Measurements from ENCODE around the gene KDM1A.
A peak's percentile ranks its signal among the peaks of the same experiment; 100 is the strongest.

Gene KDM1A

GRCh38 chr1:23018661-23019093 lies 591 bp upstream of the KDM1A start:
- TF ChIP-seq POLR2A (IDR thresholded peaks at IDR 0.05; ENCODE audit: extremely low read depth, insufficient read length) (no peak), MYC (IDR thresholded peaks at IDR 0.05; ENCODE audit: low read depth, low read length) (no peak), CTCF (IDR thresholded peaks at IDR 0.05; ENCODE audit: low read depth, low read length) (no peak), MAX (IDR thresholded peaks at IDR 0.05; ENCODE audit: low read depth, low read length) (no peak)
- no peak for DNase-seq (ENCODE audit: low read depth)
- peak overlapping the region; percentile 79 for H3K4me3 ChIP-seq (ENCODE audit: low read depth, low read length)

- peak overlapping the region; percentile 81 for H3K4me3 ChIP-seq (ENCODE audit: low read depth, low read length)
Observed at GRCh38 chr1:23019863-23020625, 776 bp downstream of the KDM1A start.

GRCh38 chr1:23020706-23021405 lies 1.6 kb downstream of the KDM1A start:
- H3K4me3 ChIP-seq (ENCODE audit: low read depth, low read length), result peak overlapping the region; percentile 81
- TF ChIP-seq MYC (IDR thresholded peaks at IDR 0.05; ENCODE audit: low read depth, low read length) (peak; percentile 46; the same call in 1 of the 2 replicates), POLR2A (IDR thresholded peaks at IDR 0.05; ENCODE audit: extremely low read depth, insufficient read length) (no peak), MAX (IDR thresholded peaks at IDR 0.05; ENCODE audit: low read depth, low read length) (peak; percentile 41; the same call in 1 of the 2 replicates), CTCF (IDR thresholded peaks at IDR 0.05; ENCODE audit: low read depth, low read length) (no peak)
- no peak for DNase-seq (ENCODE audit: low read depth)

More at GRCh38 chr1:23019863-23020625, 776 bp downstream of the KDM1A start:
- TF ChIP-seq MYC (IDR thresholded peaks at IDR 0.05; ENCODE audit: low read depth, low read length) (no peak), MAX (IDR thresholded peaks at IDR 0.05; ENCODE audit: low read depth, low read length) (no peak), POLR2A (IDR thresholded peaks at IDR 0.05; ENCODE audit: extremely low read depth, insufficient read length) (no peak), CTCF (IDR thresholded peaks at IDR 0.05; ENCODE audit: low read depth, low read length) (no peak)
- DNase-seq (ENCODE audit: low read depth), result peak; percentile 69

GRCh38 chr1:23021834-23022233 lies 2.6 kb downstream of the KDM1A start:
- TF ChIP-seq POLR2A (IDR thresholded peaks at IDR 0.05; ENCODE audit: extremely low read depth, insufficient read length) (no peak), MYC (IDR thresholded peaks at IDR 0.05; ENCODE audit: low read depth, low read length) (no peak), MAX (IDR thresholded peaks at IDR 0.05; ENCODE audit: low read depth, low read length) (no peak), CTCF (IDR thresholded peaks at IDR 0.05; ENCODE audit: low read depth, low read length) (no peak)
- no peak for DNase-seq (ENCODE audit: low read depth)
- peak overlapping the region; percentile 36 for H3K4me3 ChIP-seq (ENCODE audit: low read depth, low read length)

- no peak for DNase-seq (ENCODE audit: low read depth)
- no peak for TF ChIP-seq MAX (IDR thresholded peaks at IDR 0.05; ENCODE audit: low read depth, low read length)
- no peak for TF ChIP-seq MYC (IDR thresholded peaks at IDR 0.05; ENCODE audit: low read depth, low read length)
- TF ChIP-seq CTCF (IDR thresholded peaks at IDR 0.05; ENCODE audit: low read depth, low read length), result no peak
- no peak for TF ChIP-seq POLR2A (IDR thresholded peaks at IDR 0.05; ENCODE audit: extremely low read depth, insufficient read length)
- no peak overlapping the region for H3K4me3 ChIP-seq (ENCODE audit: low read depth, low read length)
Observed at GRCh38 chr1:23023174-23023845, 4.0 kb downstream of the KDM1A start.

All from NB4 (cell line).